GM12878 (cell line): ENCODE data around the gene RSPH1. TPM values are rescaled to one million over a fixed set of nuclear protein-coding genes. Genes with fewer than 3 reads are reported as not detected.

ENCODE experiments used
- IRF5 ChIP-seq: fragments of 450-650 bp; IDR thresholded peaks from 2 replicates; pipeline ENCODE4 v1.6.1; 2017; ENCODE audit warnings: borderline replicate concordance
- PRDM15 ChIP-seq: fragments of 450-650 bp; formaldehyde crosslinking; IDR thresholded peaks from 2 replicates; pipeline ENCODE4 v1.4.0; 2020; ENCODE audit warnings: mild to moderate bottlenecking, moderate library complexity
- ZBTB40 ChIP-seq: fragments of 450-650 bp; IDR thresholded peaks from 2 replicates; pipeline ENCODE4 v1.6.1; 2016; ENCODE audit warnings: mild to moderate bottlenecking, moderate library complexity, borderline replicate concordance
- polyA plus RNA-seq, 11 experiments: library from polyadenylated mRNA; depleted of rRNA in 4 of 11; unstranded in 6 of 11; stranded (reverse) in 5 of 11; fragments of >200 nt; fragmentation: Nextera tagmentation in 4 of 11; fragmentation: Illumina TruSeq in 1 of 11; extraction: Ambion mirVana in 4 of 11; extraction: Trizol in 1 of 11; gene quantifications; 1 replicate in 1 of 11; 2 replicates in 10 of 11; pipeline versions ENCODE4 v1.2.1 to v1.2.3, GENCODE V29; 2011 to 2016; ENCODE audit warnings: inconsistent platforms in 2 of 11, missing spikeins in 2 of 11, low read depth in 1 of 11
- total RNA-seq, 4 experiments: library from RNA; depleted of rRNA in 3 of 4; stranded (reverse); fragments of >200 nt in 3 of 4; fragmentation: Illumina TruSeq in 1 of 4; extraction: Trizol in 1 of 4; gene quantifications; 2 replicates each; pipeline versions ENCODE4 v1.2.1 to v1.2.3, GENCODE V29; 2013 to 2021

The RSPH1 gene
- total and polyA plus RNA-seq, 10 of the 15 experiments (the other 5 are each of a cell fraction or from before 2014, with no cell fraction given): 0.11 to 1.4 (median 0.38) TPM

GRCh38 chr21:42436914-42437313 is 59.1 kb downstream of the RSPH1 start (continued):
- TF ChIP-seq PRDM15 (CRISPR knock-in tag) (no peak), ZBTB40 (no peak), IRF5 (no peak)
- TF ChIP-seq, all 136 proteins: peak for 0
